SJSA1 (cell line): Measurements from ENCODE around the gene IGF2R. TPM values are rescaled to one million over a fixed set of nuclear protein-coding genes. Genes with fewer than 3 reads are reported as not detected.

Source experiments
- DNase-seq, 2 experiments: peaks; one replicate each; pipeline ENCODE4 v3.0.0-alpha.2; 2015 to 2020; ENCODE audit warnings: low spot score in 2 of 2, low read depth in 1 of 2
- H3K27ac ChIP-seq: fragments of 250-450 bp; sonication (Bioruptor Pico); 2 replicates; pipeline ENCODE4 v1.5.1; 2020; ENCODE audit warnings: mild to moderate bottlenecking, moderate library complexity
- H3K27me3 ChIP-seq: fragments of 250-450 bp; sonication (Bioruptor Pico); replicated peaks from 2 replicates; pipeline ENCODE4 v1.5.1; 2020; ENCODE audit warnings: mild to moderate bottlenecking, moderate library complexity
- H3K36me3 ChIP-seq: fragments of 250-450 bp; sonication (Bioruptor Pico); 2 replicates; pipeline ENCODE4 v1.5.1; 2020; ENCODE audit warnings: mild to moderate bottlenecking
- H3K4me1 ChIP-seq: fragments of 250-450 bp; sonication (Bioruptor Pico); replicated peaks from 2 replicates; pipeline ENCODE4 v1.6.1; 2021; ENCODE audit warnings: mild to moderate bottlenecking
- H3K4me3 ChIP-seq: fragments of 250-450 bp; sonication (Bioruptor Pico); 2 replicates; pipeline ENCODE4 v1.5.1; 2020; ENCODE audit warnings: mild to moderate bottlenecking
- H3K9me3 ChIP-seq: fragments of 250-450 bp; sonication (Bioruptor Pico); replicated peaks from 2 replicates; pipeline ENCODE4 v1.5.1; 2020; ENCODE audit warnings: mild to moderate bottlenecking
- total RNA-seq: library from RNA; depleted of rRNA; stranded (reverse); fragments of >200 nt; shearing (Covaris generic); gene quantifications from 2 replicates; pipeline ENCODE4 v1.2.3, GENCODE V29; 2014

Gene IGF2R
- total RNA-seq, 1 experiment from 2014 or later, result 54.7 TPM

- Histone ChIP-seq H3K27me3 (no peaks in the 10 kb centered on the region), H3K36me3 (peaks cover 94% of the 10 kb centered on the region), H3K27ac (no peak overlapping the region), H3K4me3 (no peak overlapping the region), H3K9me3 (no peaks in the 10 kb centered on the region), H3K4me1 (peaks cover under 1% of the 10 kb centered on the region; the same call in 1 of the 2 replicates)
- DNase-seq, result no peak
Measured at GRCh38 chr6:160048471-160048870, 79.6 kb downstream of the IGF2R start.

GRCh38 chr6:160049346-160049745 is 80.5 kb downstream of the IGF2R start:
- Histone ChIP-seq H3K9me3 (no peaks in the 10 kb centered on the region), H3K27ac (no peak overlapping the region), H3K27me3 (no peaks in the 10 kb centered on the region), H3K4me3 (no peak overlapping the region), H3K36me3 (peaks cover 94% of the 10 kb centered on the region), H3K4me1 (no peaks in the 10 kb centered on the region)
- DNase-seq, result no peak

- DNase-seq, result no peak
- Histone ChIP-seq H3K4me1 (no peaks in the 10 kb centered on the region), H3K36me3 (peaks cover 94% of the 10 kb centered on the region), H3K4me3 (no peak overlapping the region), H3K27me3 (no peaks in the 10 kb centered on the region), H3K27ac (no peak overlapping the region), H3K9me3 (no peaks in the 10 kb centered on the region)
Measured at GRCh38 chr6:160050022-160050421, 81.1 kb downstream of the IGF2R start.

GRCh38 chr6:160051390-160051789 is 82.5 kb downstream of the IGF2R start:
- Histone ChIP-seq H3K36me3 (peaks cover 93% of the 10 kb centered on the region), H3K9me3 (no peaks in the 10 kb centered on the region), H3K27ac (no peak overlapping the region), H3K4me1 (no peaks in the 10 kb centered on the region), H3K27me3 (no peaks in the 10 kb centered on the region), H3K4me3 (no peak overlapping the region)
- DNase-seq, result no peak

- Histone ChIP-seq H3K27me3 (no peaks in the 10 kb centered on the region), H3K36me3 (peaks cover 93% of the 10 kb centered on the region), H3K4me1 (no peaks in the 10 kb centered on the region), H3K9me3 (no peaks in the 10 kb centered on the region), H3K27ac (no peak overlapping the region), H3K4me3 (no peak overlapping the region)
- DNase-seq, result no peak
Measured at GRCh38 chr6:160054271-160054670, 85.4 kb downstream of the IGF2R start.

GRCh38 chr6:160054913-160055312 is 86.0 kb downstream of the IGF2R start:
- DNase-seq, result no peak

GRCh38 chr6:160055378-160055777 is 86.5 kb downstream of the IGF2R start:
- Histone ChIP-seq H3K27me3 (no peaks in the 10 kb centered on the region), H3K9me3 (no peaks in the 10 kb centered on the region), H3K4me1 (no peaks in the 10 kb centered on the region), H3K36me3 (peaks cover 89% of the 10 kb centered on the region), H3K4me3 (no peak overlapping the region), H3K27ac (no peak overlapping the region)
- no peak for DNase-seq

More at GRCh38 chr6:160054913-160055312, 86.0 kb downstream of the IGF2R start:
- Histone ChIP-seq H3K27me3 (no peaks in the 10 kb centered on the region), H3K9me3 (no peaks in the 10 kb centered on the region), H3K4me3 (no peak overlapping the region), H3K36me3 (peaks cover 92% of the 10 kb centered on the region), H3K27ac (no peak overlapping the region), H3K4me1 (no peaks in the 10 kb centered on the region)

GRCh38 chr6:160055813-160056212 is 86.9 kb downstream of the IGF2R start:
- H3K36me3 ChIP-seq, result peaks cover 89% of the 10 kb centered on the region

GRCh38 chr6:160057080-160057479 is 88.2 kb downstream of the IGF2R start:
- Histone ChIP-seq H3K9me3 (no peaks in the 10 kb centered on the region), H3K27me3 (no peaks in the 10 kb centered on the region), H3K4me1 (no peaks in the 10 kb centered on the region), H3K27ac (no peak overlapping the region), H3K36me3 (peaks cover 86% of the 10 kb centered on the region), H3K4me3 (no peak overlapping the region)
- DNase-seq, result no peak

More at GRCh38 chr6:160055813-160056212, 86.9 kb downstream of the IGF2R start:
- DNase-seq, result no peak
- Histone ChIP-seq H3K9me3 (no peaks in the 10 kb centered on the region), H3K4me3 (no peak overlapping the region), H3K27ac (no peak overlapping the region), H3K4me1 (no peaks in the 10 kb centered on the region), H3K27me3 (no peaks in the 10 kb centered on the region)

GRCh38 chr6:160058603-160059215 is 89.8 kb downstream of the IGF2R start:
- no peak overlapping the region for H3K27ac ChIP-seq
- no peaks in the 10 kb centered on the region for H3K4me1 ChIP-seq
- no peak overlapping the region for H3K4me3 ChIP-seq
- H3K27me3 ChIP-seq, result no peaks in the 10 kb centered on the region
- no peak for DNase-seq
- H3K36me3 ChIP-seq, result peaks cover 78% of the 10 kb centered on the region
- no peaks in the 10 kb centered on the region for H3K9me3 ChIP-seq

GRCh38 chr6:160060221-160060620 is 91.3 kb downstream of the IGF2R start:
- no peaks in the 10 kb centered on the region for H3K4me1 ChIP-seq
- no peaks in the 10 kb centered on the region for H3K9me3 ChIP-seq
- H3K27ac ChIP-seq, result no peak overlapping the region
- peaks cover 78% of the 10 kb centered on the region for H3K36me3 ChIP-seq
- H3K4me3 ChIP-seq, result no peak overlapping the region
- no peak for DNase-seq
- no peaks in the 10 kb centered on the region for H3K27me3 ChIP-seq

GRCh38 chr6:160060920-160061447 is 92.1 kb downstream of the IGF2R start:
- Histone ChIP-seq H3K4me3 (no peak overlapping the region), H3K27ac (no peak overlapping the region), H3K9me3 (no peaks in the 10 kb centered on the region), H3K4me1 (no peaks in the 10 kb centered on the region), H3K27me3 (no peaks in the 10 kb centered on the region), H3K36me3 (peaks cover 72% of the 10 kb centered on the region)
- DNase-seq, result no peak

GRCh38 chr6:160063771-160064413 is 95.0 kb downstream of the IGF2R start:
- no peaks in the 10 kb centered on the region for H3K4me1 ChIP-seq
- no peaks in the 10 kb centered on the region for H3K27me3 ChIP-seq
- H3K9me3 ChIP-seq, result no peaks in the 10 kb centered on the region
- no peak overlapping the region for H3K27ac ChIP-seq
- no peak overlapping the region for H3K4me3 ChIP-seq
- peaks cover 64% of the 10 kb centered on the region for H3K36me3 ChIP-seq
- no peak for DNase-seq

GRCh38 chr6:160065200-160065599 is 96.3 kb downstream of the IGF2R start:
- no peak for DNase-seq
- Histone ChIP-seq H3K27ac (no peak overlapping the region), H3K9me3 (no peaks in the 10 kb centered on the region), H3K27me3 (no peaks in the 10 kb centered on the region), H3K36me3 (peaks cover 68% of the 10 kb centered on the region), H3K4me1 (no peaks in the 10 kb centered on the region), H3K4me3 (no peak overlapping the region)
